HG03354 (cell line): Measurements from ENCODE around the gene SMIM32.

ENCODE experiments used
- ATAC-seq: cut with Tn5 transposase; IDR thresholded peaks from one replicate; pipeline ENCODE4 v1.9.1; 2021; ENCODE audit warnings: mild to moderate bottlenecking; ENCODE audit not compliant: unreplicated experiment, poor library complexity, severe bottlenecking

Gene SMIM32

GRCh38 chr5:136209346-136209910 is 16.5 kb upstream of the SMIM32 start:
- no peak for ATAC-seq

DNA sequence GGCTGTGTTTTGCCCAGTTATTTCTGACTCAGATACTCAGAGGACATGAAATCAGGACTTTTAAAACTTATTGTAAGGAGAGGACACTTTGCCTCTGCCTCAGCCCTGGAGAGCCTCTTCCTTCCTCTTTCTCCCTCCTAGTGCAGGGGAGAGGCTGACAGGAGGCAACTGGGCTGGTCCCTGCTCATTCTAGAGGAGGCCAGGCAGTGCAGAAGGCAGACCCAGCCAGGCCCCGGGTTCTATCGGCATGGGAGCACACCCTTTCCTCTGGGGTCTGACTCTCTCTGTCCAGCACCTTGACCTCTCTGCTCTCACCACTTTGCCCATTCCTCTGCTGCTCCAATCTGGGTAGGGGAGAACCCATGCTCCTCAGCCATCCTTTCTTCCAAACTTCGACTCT is 16.0 kb upstream of the SMIM32 start:
- ATAC-seq = no peak

GRCh38 chr5:136207631-136208030 is 14.7 kb upstream of the SMIM32 start:
- no peak for ATAC-seq

GRCh38 chr5:136206361-136206760 is 13.4 kb upstream of the SMIM32 start:
- ATAC-seq = no peak

GRCh38 chr5:136205941-136206340 is 13.0 kb upstream of the SMIM32 start:
- no peak for ATAC-seq

- no peak for ATAC-seq
These were observed 12.2 kb upstream of the SMIM32 start for GRCh38 chr5:136205061-136205702.

GRCh38 chr5:136203303-136203922 is 10.5 kb upstream of the SMIM32 start:
- ATAC-seq = no peak

DNA sequence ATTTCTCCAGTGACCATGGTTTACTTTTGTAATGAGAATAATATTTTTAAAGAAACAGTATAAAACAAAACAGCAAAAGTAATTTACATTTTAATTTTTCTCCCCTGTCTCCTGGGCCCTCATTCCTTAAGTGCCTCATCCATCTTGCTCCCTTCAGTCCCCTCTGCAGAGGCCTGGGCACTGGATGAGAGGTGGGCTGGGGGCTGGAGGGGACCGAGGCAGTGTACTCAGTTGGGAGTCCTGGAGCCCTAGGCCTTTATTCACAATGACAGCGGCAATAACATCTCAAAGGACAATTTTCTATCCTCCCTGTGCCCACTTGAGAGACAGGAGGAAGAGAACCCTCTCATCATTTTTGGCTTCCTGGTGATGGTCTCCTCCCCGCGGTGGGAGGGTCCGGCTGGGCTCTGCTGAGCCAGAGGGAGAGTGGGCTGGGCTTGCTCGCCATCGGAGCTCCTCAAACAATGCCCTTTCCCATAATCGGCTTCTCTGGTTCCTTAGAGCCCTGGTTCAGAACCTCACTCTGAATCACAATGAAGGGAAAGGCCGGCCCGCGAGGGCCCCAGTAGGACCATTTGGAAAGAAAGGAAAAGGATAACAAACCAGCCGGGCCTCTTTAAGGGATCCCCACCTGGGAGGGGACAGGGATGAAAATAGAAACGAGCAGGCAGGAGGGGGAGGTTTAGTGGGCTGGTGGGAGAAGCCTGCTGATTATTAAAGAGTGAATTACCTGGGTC is 9.7 kb upstream of the SMIM32 start:
- no peak for ATAC-seq

- ATAC-seq = no peak
These were observed 8.9 kb upstream of the SMIM32 start for GRCh38 chr5:136201870-136202269.

DNA sequence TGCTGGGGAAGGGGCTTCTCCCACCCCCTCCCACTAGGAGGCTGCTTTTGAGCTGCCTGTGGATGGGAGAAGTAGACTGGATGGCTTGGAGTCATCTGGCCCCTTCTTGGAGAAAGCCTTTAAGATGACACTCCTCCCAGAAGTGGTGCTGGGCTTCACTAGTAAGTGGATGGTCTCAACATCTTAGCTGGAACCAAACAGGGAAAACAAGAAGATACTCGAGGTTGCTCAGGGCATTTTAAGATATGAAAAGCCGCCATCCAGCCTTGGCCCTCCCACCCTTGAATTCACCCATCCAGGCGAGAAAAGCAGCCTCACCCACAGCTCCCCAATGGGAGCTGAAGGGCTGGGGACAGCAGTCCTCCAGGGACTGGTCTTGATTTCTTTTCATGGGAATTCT is 7.8 kb upstream of the SMIM32 start:
- no peak for ATAC-seq

- ATAC-seq = no peak
These were observed 7.2 kb upstream of the SMIM32 start for GRCh38 chr5:136200130-136200529.

DNA sequence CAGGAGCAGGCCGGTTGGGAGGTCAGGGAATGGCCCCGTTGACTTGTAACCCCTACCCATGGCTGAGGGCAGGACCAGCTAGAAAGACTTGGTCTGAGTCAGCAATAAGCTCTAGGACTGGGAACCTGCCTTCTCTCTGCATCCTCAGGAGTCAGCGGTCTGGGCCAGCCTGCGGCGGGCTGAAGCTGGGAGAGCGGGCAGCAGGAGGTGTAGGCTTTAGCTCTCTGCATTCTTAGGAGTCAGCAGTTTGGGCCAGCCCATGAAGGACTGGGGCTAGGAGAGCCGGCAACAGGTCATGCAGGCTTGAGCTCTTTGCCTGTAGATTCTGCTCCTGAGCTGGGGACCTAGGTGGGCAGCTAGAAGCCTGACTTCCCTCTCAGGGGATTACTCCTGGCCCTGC is 6.4 kb upstream of the SMIM32 start:
- ATAC-seq = no peak

- no peak for ATAC-seq
These were observed 5.5 kb upstream of the SMIM32 start for GRCh38 chr5:136198453-136198852.

DNA sequence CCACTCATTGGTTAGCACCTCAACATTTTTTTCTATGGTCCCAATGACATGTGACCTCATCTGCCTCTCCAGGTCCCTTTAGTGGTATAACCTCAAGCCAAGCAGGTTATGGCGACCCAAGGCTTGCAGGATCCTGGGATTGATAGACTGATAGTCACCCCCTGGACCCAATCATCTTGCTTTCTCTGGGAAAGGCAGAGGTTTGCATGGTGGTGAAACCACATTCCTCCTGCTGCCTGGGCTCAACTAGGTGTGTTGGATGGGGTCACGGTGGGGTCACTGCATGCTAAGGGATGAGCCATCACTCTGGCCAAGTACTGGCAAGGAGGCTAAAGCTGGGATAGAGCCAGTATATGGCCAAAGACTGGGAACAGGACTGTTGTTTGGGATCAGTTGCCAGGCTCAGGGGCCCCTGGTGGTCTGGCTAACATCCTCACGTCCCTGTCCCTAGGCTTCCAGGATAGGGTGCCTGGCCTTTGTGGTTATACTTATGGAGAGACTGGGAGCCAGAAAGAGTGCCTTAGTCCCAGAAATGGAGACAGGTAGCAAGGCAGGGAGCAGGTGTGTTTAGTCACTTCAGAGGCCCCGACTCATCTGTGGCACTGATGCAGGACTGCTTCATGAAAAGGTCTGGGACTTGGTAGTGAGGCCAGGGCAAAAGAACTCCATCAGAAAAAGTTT is 4.6 kb upstream of the SMIM32 start:
- no peak for ATAC-seq

DNA sequence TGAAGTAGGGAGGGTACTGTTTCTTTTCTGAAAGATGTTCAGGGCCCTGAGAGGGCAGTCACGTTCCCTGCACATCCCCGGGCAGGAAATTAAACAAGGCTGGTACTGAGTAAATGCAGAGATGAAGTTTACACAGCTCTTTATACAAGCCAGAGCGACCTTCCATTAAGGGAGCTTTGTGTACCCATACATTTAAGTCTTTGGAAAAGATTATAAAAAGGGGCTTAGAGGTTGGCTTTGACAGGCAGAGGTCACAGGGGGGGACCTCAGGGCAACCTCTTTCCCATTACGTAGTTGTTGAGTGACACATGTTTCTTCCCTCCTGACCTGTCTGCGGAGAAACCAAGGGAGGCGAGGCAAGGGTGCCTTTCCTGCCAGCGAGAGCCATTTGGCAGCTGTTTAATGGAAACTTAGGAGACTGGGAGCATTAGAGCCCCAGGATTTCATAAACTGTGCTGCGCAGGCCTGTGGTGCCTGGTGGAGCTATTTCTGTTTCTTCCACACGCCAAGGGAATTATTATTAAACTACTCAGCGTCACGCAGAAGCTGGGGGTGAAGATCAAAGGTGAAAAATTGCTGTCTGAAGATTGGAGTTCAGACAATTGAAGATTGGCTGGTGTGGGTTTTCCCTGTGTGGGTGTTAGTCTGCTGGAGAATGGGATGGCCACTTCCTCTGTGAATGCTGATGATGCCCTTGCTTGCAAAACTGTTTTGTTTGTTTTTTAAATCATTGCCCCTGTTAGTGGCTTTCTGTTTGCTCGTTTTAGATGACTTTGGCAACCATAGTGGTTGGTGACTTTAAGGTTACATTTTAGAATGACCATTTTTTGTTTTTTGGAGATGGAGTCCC is 3.2 kb upstream of the SMIM32 start:
- ATAC-seq = no peak

DNA sequence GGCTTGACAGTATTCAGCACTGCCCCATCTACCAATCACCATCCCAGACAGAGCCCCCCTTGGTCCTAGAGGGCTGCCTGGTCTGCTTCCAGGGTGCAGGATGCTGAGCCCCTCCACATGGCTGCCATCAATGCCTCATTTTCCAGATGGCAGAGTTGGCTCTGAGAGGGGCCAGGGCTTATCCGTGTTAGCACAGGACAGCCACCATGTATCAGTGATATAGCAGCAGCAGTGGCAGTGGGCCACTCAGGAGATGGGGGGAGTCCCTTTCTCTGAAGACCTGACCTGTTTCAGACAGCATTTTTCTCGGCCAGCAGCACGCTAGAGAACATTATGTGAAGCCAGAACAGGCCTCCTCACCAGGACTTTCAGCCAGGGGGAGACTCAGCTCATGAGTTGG is 1.6 kb upstream of the SMIM32 start:
- ATAC-seq = no peak

- no peak for ATAC-seq
These were observed 467 bp upstream of the SMIM32 start for GRCh38 chr5:136193322-136193935.

GRCh38 chr5:136192015-136192525 is 892 bp downstream of the SMIM32 start:
- ATAC-seq = no peak
